Ureter (tissue), 1 donor: Measurements from ENCODE around the gene PBLD. TPM values are rescaled to one million over a fixed set of nuclear protein-coding genes. Genes with fewer than 3 reads are reported as not detected.
A peak's percentile ranks its signal among the peaks of the same experiment; 100 is the strongest.

Experiments
- DNase-seq: peaks from one replicate; pipeline ENCODE4 v3.0.0-alpha.2; 2020; ENCODE audit warnings: low spot score
- total RNA-seq: library from RNA; stranded (reverse); gene quantifications from one replicate; pipeline ENCODE4 v1.2.4, GENCODE V29; 2023
- donor health status: DM: yes; HTN: yes; CAD: no.

Gene PBLD
- 13.9 TPM for total RNA-seq

- DNase-seq, result peak; percentile 86
Observed at GRCh38 chr10:68332259-68333057, at the start of gene PBLD. Gene PBLD, minus strand, starts transcription at chr10:68332928. Its CDS starts 26,084 bp downstream, at chr10:68306844.

- no peak for DNase-seq
Observed at GRCh38 chr10:68371604-68372003, 38.9 kb upstream of the PBLD start.

- no peak for DNase-seq
Observed at GRCh38 chr10:68367121-68367520, 34.4 kb upstream of the PBLD start.

GRCh38 chr10:68366600-68366999 lies 33.9 kb upstream of the PBLD start:
- no peak for DNase-seq

- DNase-seq, result no peak
Observed at GRCh38 chr10:68365611-68366010, 32.9 kb upstream of the PBLD start.

- no peak for DNase-seq
Observed at GRCh38 chr10:68364101-68364886, 31.6 kb upstream of the PBLD start.

GRCh38 chr10:68362590-68362989 lies 29.9 kb upstream of the PBLD start:
- no peak for DNase-seq

- DNase-seq, result no peak
Observed at GRCh38 chr10:68359189-68359588, 26.5 kb upstream of the PBLD start.

GRCh38 chr10:68353537-68353936 lies 20.8 kb upstream of the PBLD start:
- no peak for DNase-seq

GRCh38 chr10:68348265-68348741 lies 15.6 kb upstream of the PBLD start:
- DNase-seq, result no peak

GRCh38 chr10:68346774-68347173 lies 14.0 kb upstream of the PBLD start:
- DNase-seq, result no peak

GRCh38 chr10:68345621-68346020 lies 12.9 kb upstream of the PBLD start:
- DNase-seq, result no peak

- DNase-seq, result no peak
Observed at GRCh38 chr10:68342909-68343516, 10.3 kb upstream of the PBLD start.

GRCh38 chr10:68340358-68341080 lies 7.8 kb upstream of the PBLD start:
- DNase-seq, result no peak

GRCh38 chr10:68336754-68337351 lies 4.1 kb upstream of the PBLD start:
- DNase-seq, result no peak

GRCh38 chr10:68334672-68335467 lies 2.1 kb upstream of the PBLD start:
- no peak for DNase-seq

- DNase-seq, result no peak
Observed at GRCh38 chr10:68333440-68334431, 1.0 kb upstream of the PBLD start.

GRCh38 chr10:68333058-68333395 lies 299 bp upstream of the PBLD start:
- DNase-seq, result no peak
